Stomach smooth muscle (tissue), 2 donors: ENCODE results near the gene TRIM28.
"Not testable (repeated sequence)": the region's sequence is repeated elsewhere in the genome, so short reads cannot be mapped to it uniquely, and the experiment has no call there.

ENCODE experiments used
- H3K27ac ChIP-seq: one replicate; pipeline ENCODE4 v1.7.0; 2013; ENCODE audit warnings: mild to moderate bottlenecking, low read length, inconsistent platforms
- H3K27me3 ChIP-seq, 2 donors: one replicate each; pipeline ENCODE4 v1.7.0; 2013; ENCODE audit warnings: low read length in 2 of 2; ENCODE audit not compliant: insufficient read depth in 2 of 2, control insufficient read depth in 1 of 2
- H3K36me3 ChIP-seq, 2 donors: one replicate each; pipeline ENCODE4 v1.7.0; 2013; ENCODE audit warnings: low read length in 2 of 2; ENCODE audit not compliant: control insufficient read depth in 2 of 2, insufficient read depth in 2 of 2
- H3K4me1 ChIP-seq: one replicate; pipeline ENCODE4 v1.7.0; 2013; ENCODE audit warnings: low read length; ENCODE audit not compliant: control insufficient read depth, insufficient read depth
- H3K4me3 ChIP-seq, 2 donors: one replicate each; pipeline ENCODE4 v1.7.0; 2013; ENCODE audit warnings: low read length in 2 of 2
- H3K9ac ChIP-seq, 2 donors: one replicate each; pipeline ENCODE4 v1.7.0; 2013; ENCODE audit warnings: low read length in 2 of 2, mild to moderate bottlenecking in 1 of 2
- H3K9me3 ChIP-seq, 2 donors: one replicate each; pipeline ENCODE4 v1.7.0; 2013; ENCODE audit warnings: low read length in 2 of 2; ENCODE audit not compliant: control insufficient read depth in 2 of 2
- donor health status: healthy.
- donor health status: Pancreatic carcinoma.

TRIM28 gene

DNA sequence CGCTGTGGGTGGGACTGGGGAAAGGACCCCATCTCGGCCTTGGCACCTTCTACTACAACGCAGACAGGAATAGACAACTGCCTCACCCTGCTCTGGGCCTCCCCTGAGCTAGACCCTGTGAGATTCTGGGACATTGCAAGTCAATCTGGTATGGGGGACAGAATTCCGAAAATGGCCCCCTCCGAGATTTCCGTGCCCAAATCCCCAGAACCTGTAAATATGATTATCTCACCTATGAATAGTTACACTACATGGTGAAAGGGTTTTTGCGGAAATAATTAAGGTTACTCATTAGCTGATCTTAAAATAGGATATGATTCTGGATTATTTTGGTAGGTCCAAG lies 23.6 kb upstream of the TRIM28 start:
- Histone ChIP-seq H3K27me3 (no peaks in the 10 kb centered on the region), H3K27ac (peak overlapping the region; percentile 95), H3K9ac (peak overlapping the region; percentile 93 to 96), H3K4me3 (peak overlapping the region; percentile 88 to 95), H3K9me3 (no peaks in the 10 kb centered on the region), H3K36me3 (peaks cover 6 to 16% of the 10 kb centered on the region in 2 donors), H3K4me1 (peaks cover 36% of the 10 kb centered on the region)

DNA sequence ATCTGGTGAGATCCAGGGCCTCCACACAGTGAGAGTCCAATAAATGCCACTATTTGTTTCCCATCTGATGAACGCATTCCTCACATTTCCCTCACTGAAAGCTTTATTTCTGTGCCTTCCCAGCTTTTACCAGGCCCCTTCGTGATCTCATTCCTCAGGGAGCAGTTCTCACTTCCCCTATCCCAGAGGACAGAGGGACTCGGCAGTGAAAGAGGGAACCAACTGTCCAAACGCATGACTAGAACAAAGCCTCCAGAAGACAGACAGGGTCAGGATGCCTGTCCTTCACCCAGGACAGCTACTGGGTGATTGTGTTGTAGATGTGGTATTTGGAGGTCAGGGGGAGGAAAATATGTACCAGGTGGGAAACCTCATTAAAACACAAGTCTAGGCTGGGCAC lies 22.2 kb upstream of the TRIM28 start:
- no peak overlapping the region for H3K9ac ChIP-seq
- no peak overlapping the region for H3K27ac ChIP-seq
- no peaks in the 10 kb centered on the region for H3K27me3 ChIP-seq
- no peaks in the 10 kb centered on the region for H3K9me3 ChIP-seq
- H3K4me3 ChIP-seq: no peak overlapping the region
- peaks cover 28% of the 10 kb centered on the region for H3K4me1 ChIP-seq
- H3K36me3 ChIP-seq: peaks cover 3 to 7% of the 10 kb centered on the region in 2 donors

GRCh38 chr19:58522709-58523108 lies 21.2 kb upstream of the TRIM28 start:
- Histone ChIP-seq H3K36me3 (no peaks in the 10 kb centered on the region), H3K4me1 (peaks cover 23% of the 10 kb centered on the region), H3K27me3 (no peaks in the 10 kb centered on the region), H3K4me3 (no peak overlapping the region), H3K27ac (no peak overlapping the region), H3K9me3 (no peaks in the 10 kb centered on the region), H3K9ac (no peak overlapping the region)

GRCh38 chr19:58529405-58529804 lies 14.5 kb upstream of the TRIM28 start:
- no peak overlapping the region for H3K27ac ChIP-seq
- peaks cover 0 to 3% of the 10 kb centered on the region in 2 donors for H3K27me3 ChIP-seq
- H3K4me1 ChIP-seq: no peaks in the 10 kb centered on the region
- no peak overlapping the region for H3K9ac ChIP-seq
- no peak overlapping the region for H3K4me3 ChIP-seq
- no peaks in the 10 kb centered on the region for H3K36me3 ChIP-seq
- H3K9me3 ChIP-seq: no peaks in the 10 kb centered on the region

GRCh38 chr19:58531034-58531840 lies 12.6 kb upstream of the TRIM28 start:
- no peaks in the 10 kb centered on the region for H3K9me3 ChIP-seq
- H3K27me3 ChIP-seq: peaks cover 0 to 3% of the 10 kb centered on the region in 2 donors
- H3K9ac ChIP-seq: no peak overlapping the region
- no peak overlapping the region for H3K27ac ChIP-seq
- no peaks in the 10 kb centered on the region for H3K4me1 ChIP-seq
- no peak overlapping the region for H3K4me3 ChIP-seq
- H3K36me3 ChIP-seq: no peaks in the 10 kb centered on the region

GRCh38 chr19:58535857-58536256 lies 8.0 kb upstream of the TRIM28 start:
- H3K27ac ChIP-seq: no peak overlapping the region
- no peak overlapping the region for H3K9ac ChIP-seq
- no peaks in the 10 kb centered on the region for H3K9me3 ChIP-seq
- no peak overlapping the region for H3K4me3 ChIP-seq
- H3K4me1 ChIP-seq: peaks cover 3% of the 10 kb centered on the region
- no peaks in the 10 kb centered on the region for H3K36me3 ChIP-seq
- H3K27me3 ChIP-seq: peaks cover 15 to 19% of the 10 kb centered on the region in 2 donors

- H3K4me3 ChIP-seq: no peak overlapping the region
- no peak overlapping the region for H3K9ac ChIP-seq
- H3K4me1 ChIP-seq: peaks cover 3% of the 10 kb centered on the region
- peaks cover 12 to 19% of the 10 kb centered on the region in 2 donors for H3K27me3 ChIP-seq
- H3K9me3 ChIP-seq: no peaks in the 10 kb centered on the region
- no peaks in the 10 kb centered on the region for H3K36me3 ChIP-seq
- H3K27ac ChIP-seq: no peak overlapping the region
These were observed 6.7 kb upstream of the TRIM28 start for GRCh38 chr19:58536852-58537798.

DNA sequence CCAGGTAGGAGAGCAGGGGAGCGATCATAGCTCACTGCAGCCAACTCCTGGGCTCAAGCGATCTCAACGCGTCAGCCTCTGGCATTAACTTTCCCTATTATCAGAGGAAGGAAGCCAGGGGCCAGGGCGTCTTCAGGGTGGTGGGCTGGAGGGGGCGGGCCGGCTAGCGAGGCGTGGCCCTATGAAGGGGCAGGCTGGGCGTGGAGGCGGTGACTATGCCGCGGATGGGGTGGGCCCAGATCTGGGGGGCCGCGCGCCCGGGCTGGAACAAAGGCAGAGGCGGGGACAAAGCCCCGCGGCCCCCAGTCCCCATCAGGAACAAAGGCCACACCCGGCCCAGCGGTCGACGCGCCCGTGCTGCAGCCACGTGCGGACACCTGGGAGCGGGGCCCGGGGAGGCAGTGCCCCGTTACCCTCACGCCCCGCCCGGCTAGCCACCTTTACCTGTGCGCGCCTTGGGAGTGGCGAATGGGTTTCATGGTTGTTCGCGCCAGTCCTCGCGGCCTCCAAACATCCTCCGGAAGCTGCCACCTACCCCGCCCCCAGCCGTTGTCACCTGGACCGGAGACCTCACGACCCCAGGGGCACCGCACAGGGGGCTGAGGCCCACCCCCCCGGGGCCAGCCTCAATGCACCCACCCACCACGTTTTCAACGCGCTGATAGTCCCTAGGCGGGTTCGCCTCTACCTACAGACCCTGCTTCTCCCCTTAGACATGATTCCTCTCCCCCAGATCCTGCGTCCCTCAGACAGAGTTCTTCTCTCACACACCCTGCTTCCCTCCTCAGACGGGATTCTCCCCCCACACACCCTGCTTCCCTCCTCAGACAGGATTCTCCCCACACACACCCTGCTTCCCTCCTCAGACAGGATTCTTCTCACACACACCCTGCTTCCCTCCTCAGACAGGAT lies 5.4 kb upstream of the TRIM28 start:
- no peaks in the 10 kb centered on the region for H3K36me3 ChIP-seq
- H3K9ac ChIP-seq: no peak overlapping the region
- peaks cover 5% of the 10 kb centered on the region for H3K4me1 ChIP-seq
- H3K27ac ChIP-seq: no peak overlapping the region
- H3K27me3 ChIP-seq: peaks cover 12 to 19% of the 10 kb centered on the region in 2 donors
- H3K9me3 ChIP-seq: no peaks in the 10 kb centered on the region
- peak overlapping the region in 1 of 2 donors; percentile 22 for H3K4me3 ChIP-seq

DNA sequence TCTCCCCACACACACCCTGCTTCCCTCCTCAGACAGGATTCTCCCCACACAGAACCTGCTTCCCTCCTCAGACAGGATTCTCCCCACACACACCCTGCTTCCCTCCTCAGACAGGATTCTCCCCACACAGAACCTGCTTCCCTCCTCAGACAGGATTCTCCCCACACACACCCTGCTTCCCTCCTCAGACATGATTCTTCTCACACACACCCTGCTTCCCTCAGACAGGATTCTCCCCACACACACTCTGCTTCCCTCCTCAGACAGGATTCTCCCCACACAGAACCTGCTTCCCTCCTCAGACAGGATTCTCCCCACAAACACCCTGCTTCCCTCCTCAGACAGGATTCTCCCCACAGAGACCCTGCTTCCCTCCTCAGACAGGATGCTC lies 4.7 kb upstream of the TRIM28 start:
- not testable (repeated sequence) for H3K27ac ChIP-seq, H3K4me1 ChIP-seq, H3K9ac ChIP-seq, H3K36me3 ChIP-seq, H3K9me3 ChIP-seq, H3K4me3 ChIP-seq
- H3K27me3 ChIP-seq: peaks cover 12 to 19% of the 10 kb centered on the region in 2 donors
